IPS DF 6.9 (cell line): ENCODE results near the gene L3HYPDH.

Experiments
- DNase-seq: peaks from one replicate; pipeline ENCODE4 v3.0.0-alpha.2; 2013; ENCODE audit warnings: low read depth, low spot score
- H3K27ac ChIP-seq: one replicate; pipeline ENCODE4 v1.5.1; 2013; ENCODE audit warnings: low read length, control low read depth
- H3K27me3 ChIP-seq: 2 replicates; pipeline ENCODE4 v1.6.1; 2013; ENCODE audit warnings: mild to moderate bottlenecking, low read length; ENCODE audit not compliant: control insufficient read depth, insufficient read depth
- H3K36me3 ChIP-seq: 2 replicates; pipeline ENCODE4 v1.6.1; 2013; ENCODE audit warnings: low read length; ENCODE audit not compliant: control insufficient read depth, insufficient read depth
- H3K4me1 ChIP-seq: 2 replicates; pipeline ENCODE4 v1.6.1; 2013; ENCODE audit warnings: low read length; ENCODE audit not compliant: control insufficient read depth, insufficient read depth
- H3K4me3 ChIP-seq: 2 replicates; pipeline ENCODE4 v1.5.1; 2013; ENCODE audit warnings: mild to moderate bottlenecking, low read length
- H3K9me3 ChIP-seq: 2 replicates; pipeline ENCODE4 v1.6.1; 2013; ENCODE audit warnings: low read length, inconsistent platforms; ENCODE audit not compliant: control insufficient read depth, insufficient read depth
- WGBS: extraction: QIAGEN DNeasy Blood & Tissue Kit; methylation state at CpG from one replicate; pipeline ENCODE4 v1.1.7; 2013; ENCODE audit warnings: mixed read lengths, missing lambda C conversion rate; ENCODE audit not compliant: insufficient read length, insufficient coverage; 5-methylcytosine and 5-hydroxymethylcytosine counted together

L3HYPDH gene

GRCh38 chr14:59507063-59507751, 23.0 kb upstream of the L3HYPDH start:
- peak; percentile 70 for DNase-seq
- no peaks in the 10 kb centered on the region for H3K9me3 ChIP-seq
- H3K4me1 ChIP-seq, result no peaks in the 10 kb centered on the region
- no peaks in the 10 kb centered on the region for H3K36me3 ChIP-seq
- no peak overlapping the region for H3K27ac ChIP-seq
- H3K27me3 ChIP-seq, result no peaks in the 10 kb centered on the region
- no peak overlapping the region for H3K4me3 ChIP-seq

- no peaks in the 10 kb centered on the region for H3K4me1 ChIP-seq
- no peaks in the 10 kb centered on the region for H3K9me3 ChIP-seq
- H3K27me3 ChIP-seq, result no peaks in the 10 kb centered on the region
- no peak overlapping the region for H3K4me3 ChIP-seq
- no peak for DNase-seq
- no CpG with 5 or more reads among the region's 4 CpGs for WGBS
- H3K36me3 ChIP-seq, result no peaks in the 10 kb centered on the region
- no peak overlapping the region for H3K27ac ChIP-seq
Measured at GRCh38 chr14:59503256-59503655, 19.0 kb upstream of the L3HYPDH start.

- Histone ChIP-seq H3K4me1 (no peaks in the 10 kb centered on the region), H3K4me3 (no peak overlapping the region), H3K36me3 (no peaks in the 10 kb centered on the region), H3K27me3 (no peaks in the 10 kb centered on the region), H3K9me3 (no peaks in the 10 kb centered on the region), H3K27ac (no peak overlapping the region)
- WGBS, result no CpG with 5 or more reads among the region's 3 CpGs
- DNase-seq, result no peak
Measured at GRCh38 chr14:59500732-59501131, 16.5 kb upstream of the L3HYPDH start.

GRCh38 chr14:59492384-59492783, 8.2 kb upstream of the L3HYPDH start:
- Histone ChIP-seq H3K4me3 (no peak overlapping the region), H3K4me1 (no peaks in the 10 kb centered on the region), H3K27ac (no peak overlapping the region), H3K27me3 (no peaks in the 10 kb centered on the region), H3K36me3 (peaks cover 6% of the 10 kb centered on the region; the same call in 1 of the 2 replicates), H3K9me3 (no peaks in the 10 kb centered on the region)
- no peak for DNase-seq
- WGBS, result no CpG with 5 or more reads among the region's 1 CpG

GRCh38 chr14:59490756-59491155, 6.5 kb upstream of the L3HYPDH start:
- H3K9me3 ChIP-seq, result no peaks in the 10 kb centered on the region
- no peaks in the 10 kb centered on the region for H3K4me1 ChIP-seq
- no peaks in the 10 kb centered on the region for H3K27me3 ChIP-seq
- no peak overlapping the region for H3K4me3 ChIP-seq
- no peak for DNase-seq
- WGBS, result no CpG with 5 or more reads among the region's 3 CpGs
- H3K36me3 ChIP-seq, result peaks cover 6% of the 10 kb centered on the region; the same call in 1 of the 2 replicates
- H3K27ac ChIP-seq, result no peak overlapping the region

GRCh38 chr14:59484639-59485175, 499 bp upstream of the L3HYPDH start:
- no peaks in the 10 kb centered on the region for H3K27me3 ChIP-seq
- no CpG with 5 or more reads among the region's 32 CpGs for WGBS
- H3K9me3 ChIP-seq, result no peaks in the 10 kb centered on the region
- H3K4me1 ChIP-seq, result no peaks in the 10 kb centered on the region
- no peak overlapping the region for H3K27ac ChIP-seq
- no peak for DNase-seq
- H3K36me3 ChIP-seq, result no peaks in the 10 kb centered on the region; the same call in 1 of the 2 replicates
- peak overlapping the region; percentile 69 for H3K4me3 ChIP-seq

- DNase-seq, result no peak
- Histone ChIP-seq H3K4me3 (peak overlapping the region; percentile 69; the same call in 1 of the 2 replicates), H3K36me3 (no peaks in the 10 kb centered on the region; the same call in 1 of the 2 replicates), H3K4me1 (no peaks in the 10 kb centered on the region), H3K27ac (no peak overlapping the region), H3K9me3 (no peaks in the 10 kb centered on the region), H3K27me3 (no peaks in the 10 kb centered on the region)
- WGBS, result no CpG with 5 or more reads among the region's 16 CpGs
Measured at GRCh38 chr14:59483363-59483762, 845 bp downstream of the L3HYPDH start.

GRCh38 chr14:59482541-59483331, 1.5 kb downstream of the L3HYPDH start:
- Histone ChIP-seq H3K4me3 (peak overlapping the region; percentile 69; the same call in 1 of the 2 replicates), H3K9me3 (no peaks in the 10 kb centered on the region), H3K27me3 (no peaks in the 10 kb centered on the region), H3K4me1 (no peaks in the 10 kb centered on the region), H3K27ac (no peak overlapping the region), H3K36me3 (no peaks in the 10 kb centered on the region; the same call in 1 of the 2 replicates)
- no CpG with 5 or more reads among the region's 6 CpGs for WGBS
- no peak for DNase-seq

GRCh38 chr14:59481871-59482540, 2.2 kb downstream of the L3HYPDH start:
- H3K4me1 ChIP-seq, result no peaks in the 10 kb centered on the region
- no CpG with 5 or more reads among the region's 2 CpGs for WGBS
- no peak for DNase-seq
- no peaks in the 10 kb centered on the region for H3K27me3 ChIP-seq
- no peak overlapping the region for H3K4me3 ChIP-seq
- H3K9me3 ChIP-seq, result no peaks in the 10 kb centered on the region
- no peak overlapping the region for H3K27ac ChIP-seq
- no peaks in the 10 kb centered on the region; the same call in 1 of the 2 replicates for H3K36me3 ChIP-seq

GRCh38 chr14:59481407-59481806, 2.8 kb downstream of the L3HYPDH start:
- Histone ChIP-seq H3K4me1 (no peaks in the 10 kb centered on the region), H3K36me3 (no peaks in the 10 kb centered on the region; the same call in 1 of the 2 replicates), H3K4me3 (no peak overlapping the region), H3K27me3 (no peaks in the 10 kb centered on the region), H3K9me3 (no peaks in the 10 kb centered on the region), H3K27ac (no peak overlapping the region)
- no peak for DNase-seq
- no CpG with 5 or more reads among the region's 2 CpGs for WGBS
